SK-N-MC (cell line): Measurements from ENCODE around the gene IQCB1.

ENCODE experiments used
- EZH2 ChIP-seq: fragments of 200-600 bp; sonication (generic); IDR thresholded peaks from one replicate; pipeline ENCODE4 v1.6.1; 2017; ENCODE audit warnings: antibody characterized with exemption
- POLR2AphosphoS5 ChIP-seq: IDR thresholded peaks from 2 replicates; pipeline ENCODE4 v1.6.1; 2012; ENCODE audit warnings: mild to moderate bottlenecking, low read depth, low read length, borderline replicate concordance

- no peak for TF ChIP-seq POLR2AphosphoS5
- no peak for TF ChIP-seq EZH2
Observed at GRCh38 chr3:121869736-121870135, 34.9 kb upstream of the IQCB1 start.
